ENCODE data around the gene ARGLU1. TPM values are rescaled to one million over a fixed set of nuclear protein-coding genes. Genes with fewer than 3 reads are reported as not detected.
"Not testable (repeated sequence)": the region's sequence is repeated elsewhere in the genome, so short reads cannot be mapped to it uniquely, and the experiment has no call there.

The ARGLU1 gene, protein sequence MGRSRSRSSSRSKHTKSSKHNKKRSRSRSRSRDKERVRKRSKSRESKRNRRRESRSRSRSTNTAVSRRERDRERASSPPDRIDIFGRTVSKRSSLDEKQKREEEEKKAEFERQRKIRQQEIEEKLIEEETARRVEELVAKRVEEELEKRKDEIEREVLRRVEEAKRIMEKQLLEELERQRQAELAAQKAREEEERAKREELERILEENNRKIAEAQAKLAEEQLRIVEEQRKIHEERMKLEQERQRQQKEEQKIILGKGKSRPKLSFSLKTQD
- 36.8 TPM for total RNA-seq
- long read RNA-seq, full-length matches to known transcripts = 61 of 81 reads
- long read RNA-seq, partial matches to known transcripts = 16 of 81 reads
- long read RNA-seq, other reads (novel, unspliced or antisense) = 4 of 81 reads

DNA sequence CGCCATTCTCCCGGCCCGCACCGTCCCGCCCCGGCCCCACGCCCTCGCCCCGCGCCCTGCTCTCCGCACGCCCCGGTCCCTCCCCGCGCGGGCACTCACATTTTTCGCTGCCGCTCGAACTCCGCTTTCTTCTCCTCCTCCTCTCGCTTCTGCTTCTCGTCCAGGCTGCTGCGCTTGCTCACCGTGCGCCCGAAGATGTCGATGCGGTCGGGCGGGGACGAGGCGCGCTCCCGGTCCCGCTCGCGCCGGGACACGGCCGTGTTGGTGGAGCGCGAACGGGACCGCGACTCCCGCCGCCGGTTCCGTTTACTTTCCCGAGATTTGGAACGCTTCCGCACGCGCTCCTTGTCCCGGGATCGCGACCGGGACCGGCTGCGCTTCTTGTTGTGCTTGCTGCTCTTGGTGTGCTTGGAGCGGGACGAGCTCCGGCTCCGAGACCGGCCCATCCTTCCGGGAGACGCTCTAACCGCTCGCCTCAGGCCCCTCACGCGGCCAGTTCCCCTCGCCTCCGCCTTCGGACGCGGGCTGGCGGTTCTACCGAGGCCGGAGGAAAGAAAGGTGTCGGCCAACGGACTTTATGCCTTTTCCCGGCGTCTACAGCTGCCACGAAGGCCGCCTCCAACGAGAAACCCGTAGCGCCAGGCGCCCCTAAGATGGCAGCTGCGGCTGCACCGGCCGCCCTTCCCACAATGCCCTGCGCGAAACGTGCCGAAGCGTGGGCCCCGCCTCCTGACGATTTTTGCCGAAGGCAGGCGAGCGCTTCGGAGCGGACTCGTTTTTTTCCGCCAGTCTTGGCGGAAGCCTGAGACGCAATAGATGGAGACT is at the start of gene ARGLU1:
Gene ARGLU1, minus strand, starts transcription at position 664 of the 825 bp plus-strand sequence. Its CDS starts 218 bp downstream, at position 446.
- DNase-seq (ENCODE audit: low spot score) = peak; percentile 98
- intact Hi-C loops (cut with DNase I) = loop anchor here (10.0 kb wide), 1 partner anchor 347 kb away; no protein-coding TSS in a partner anchor

DNA sequence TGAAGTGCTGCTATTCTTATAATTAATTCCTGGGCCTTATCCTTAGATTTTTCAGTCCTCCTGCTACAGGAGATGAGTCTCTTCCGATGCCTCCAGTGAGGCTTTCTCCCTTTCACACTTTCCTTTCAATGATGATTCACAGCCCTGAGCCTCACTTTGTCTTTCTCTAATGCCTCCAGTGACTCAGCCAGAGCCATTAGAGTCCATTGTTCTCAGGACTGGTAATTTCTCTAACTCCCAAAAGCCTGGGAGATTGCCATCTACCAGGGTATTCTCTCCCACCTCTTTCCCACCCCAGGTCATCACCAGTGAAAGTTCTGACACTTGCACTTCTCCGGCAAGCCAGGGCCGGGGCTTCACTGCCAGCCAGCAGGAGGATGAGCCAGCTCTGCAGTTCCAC is 49.6 kb upstream of the ARGLU1 start:
- intact Hi-C loops (cut with DNase I) = loop anchor here (5.0 kb wide), 1 partner anchor 80 kb away; the partner anchor contains the start of gene EFNB2

DNA sequence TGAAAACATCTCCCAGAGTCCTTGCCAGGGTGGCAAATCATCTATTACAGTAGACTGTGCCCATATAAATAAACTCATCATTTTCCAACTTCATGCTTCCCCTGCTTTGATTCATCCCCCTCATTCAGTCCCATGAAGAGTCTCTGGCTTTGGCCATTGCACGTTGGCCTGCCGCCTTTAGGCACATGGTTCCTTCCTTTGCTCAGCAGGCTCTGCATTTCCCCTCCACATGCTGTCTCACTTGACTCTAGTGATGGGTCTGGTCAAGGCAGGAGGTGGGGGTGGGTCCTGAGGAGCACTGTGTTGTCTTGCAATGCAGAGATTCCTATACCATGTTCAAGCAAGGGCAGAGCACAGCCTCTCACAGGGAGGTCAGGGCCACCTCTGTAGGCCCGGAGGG is 48.8 kb upstream of the ARGLU1 start:
- intact Hi-C loops (cut with DNase I) = loop anchor here (5.0 kb wide), 1 partner anchor 79 kb away; the partner anchor contains the start of gene EFNB2

More for the DNA sequence above, 49.6 kb upstream of the ARGLU1 start:
- DNase-seq (ENCODE audit: low spot score) = no peak

DNA sequence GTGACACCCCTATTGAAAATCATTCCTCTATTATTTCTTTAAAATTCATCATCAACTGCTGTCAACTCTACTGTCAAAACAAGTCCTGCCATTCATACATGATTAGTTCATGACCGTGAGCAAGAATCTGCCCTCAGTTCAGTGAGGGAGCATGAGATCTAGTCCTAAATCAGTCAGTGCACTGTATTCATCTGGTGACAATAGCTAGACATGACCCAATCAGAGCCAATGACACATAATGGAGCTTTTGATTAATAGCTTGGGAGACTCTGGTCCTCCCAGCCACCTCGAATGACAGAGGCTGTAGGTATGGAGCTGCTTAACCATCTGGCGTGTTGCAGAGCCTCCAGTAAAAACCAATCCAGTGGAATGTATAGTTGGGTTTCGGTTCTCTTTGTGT is 46.9 kb upstream of the ARGLU1 start:
- no peak for DNase-seq (ENCODE audit: low spot score)
- intact Hi-C loops (cut with DNase I) = loop anchor here (5.0 kb wide), 1 partner anchor 78 kb away; the partner anchor contains the start of gene EFNB2

More for the DNA sequence above, 48.8 kb upstream of the ARGLU1 start:
- DNase-seq (ENCODE audit: low spot score) = no peak

DNA sequence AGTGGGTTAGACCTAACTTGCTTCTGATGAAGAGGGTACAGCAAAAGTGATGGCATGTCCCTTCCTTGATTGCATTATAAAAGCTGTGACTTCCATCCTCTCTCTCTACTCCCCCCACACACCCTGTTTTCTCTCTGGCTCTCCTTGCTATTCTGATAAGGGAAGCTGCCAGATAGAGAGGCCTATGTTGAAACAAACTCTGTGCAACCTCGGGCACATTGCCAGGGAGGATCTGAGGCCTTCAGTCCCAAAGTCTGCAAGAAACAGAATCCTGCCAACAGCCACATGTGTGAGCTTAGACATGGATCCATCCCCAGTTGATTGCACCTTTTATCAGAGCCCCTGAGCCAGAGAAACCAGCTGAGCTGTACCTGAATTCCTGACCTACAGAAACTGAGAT is 44.8 kb upstream of the ARGLU1 start:
- no peak for DNase-seq (ENCODE audit: low spot score)
- intact Hi-C loops (cut with DNase I) = no loop called here

DNA sequence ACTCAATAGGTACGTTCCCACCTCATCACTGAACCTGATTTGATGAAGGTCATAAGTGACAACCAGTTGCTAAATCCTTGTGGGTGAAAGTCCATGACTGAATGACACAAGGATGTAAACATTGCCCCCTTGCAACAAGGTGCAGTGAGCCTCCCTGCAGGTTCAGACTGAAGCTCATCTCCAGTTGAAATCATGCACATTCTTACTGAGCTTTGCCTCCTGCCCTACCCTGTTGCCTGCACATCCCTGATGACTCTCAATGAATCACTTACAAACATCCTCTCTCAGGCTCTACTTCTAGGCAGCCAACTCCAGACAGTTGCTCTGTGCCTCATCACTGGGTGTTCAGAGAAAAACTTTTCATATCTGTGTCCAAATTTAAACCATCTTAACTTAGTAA is 42.5 kb upstream of the ARGLU1 start:
- intact Hi-C loops (cut with DNase I) = no loop called here

DNA sequence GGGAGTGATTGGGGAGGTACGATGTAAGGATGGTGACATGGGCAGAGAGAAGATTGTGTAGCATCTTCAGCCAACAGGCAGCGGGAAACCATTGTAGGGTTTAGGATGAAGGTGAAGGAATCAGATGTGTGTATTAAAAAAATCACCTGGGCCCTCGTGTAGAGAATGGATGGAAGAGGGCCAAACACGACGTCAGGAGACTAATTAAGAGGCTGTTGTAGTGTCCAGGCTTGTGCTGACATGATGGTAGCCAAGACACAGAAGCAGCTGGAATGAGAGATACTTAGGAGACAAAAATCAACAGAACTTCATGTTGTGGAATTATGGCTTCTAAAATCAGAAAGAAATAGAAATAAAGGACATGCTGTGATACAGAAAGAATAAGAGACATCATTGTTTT is 41.2 kb upstream of the ARGLU1 start:
- no peak for DNase-seq (ENCODE audit: low spot score)
- intact Hi-C loops (cut with DNase I) = no loop called here

More for the DNA sequence above, 42.5 kb upstream of the ARGLU1 start:
- no peak for DNase-seq (ENCODE audit: low spot score)

DNA sequence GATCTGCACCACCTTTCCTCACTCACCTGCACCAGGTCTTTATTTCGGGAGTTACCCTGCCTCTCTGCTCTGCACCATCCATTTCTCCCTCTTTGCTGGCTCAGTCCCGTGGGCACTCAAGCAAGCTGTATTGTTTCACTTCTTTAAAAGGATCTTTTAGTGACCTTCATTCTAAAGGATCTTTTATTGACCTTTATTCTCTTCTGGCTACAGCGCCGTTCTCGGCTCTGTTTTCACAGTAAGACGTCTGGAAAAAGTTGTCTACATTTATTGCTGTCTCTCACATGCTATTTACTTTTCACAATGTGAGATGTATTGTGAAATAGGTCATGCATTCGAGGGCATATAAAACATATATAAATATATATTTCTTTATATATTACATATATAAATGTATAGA is 35.6 kb upstream of the ARGLU1 start:
- no peak for DNase-seq (ENCODE audit: low spot score)
- intact Hi-C loops (cut with DNase I) = no loop called here

DNA sequence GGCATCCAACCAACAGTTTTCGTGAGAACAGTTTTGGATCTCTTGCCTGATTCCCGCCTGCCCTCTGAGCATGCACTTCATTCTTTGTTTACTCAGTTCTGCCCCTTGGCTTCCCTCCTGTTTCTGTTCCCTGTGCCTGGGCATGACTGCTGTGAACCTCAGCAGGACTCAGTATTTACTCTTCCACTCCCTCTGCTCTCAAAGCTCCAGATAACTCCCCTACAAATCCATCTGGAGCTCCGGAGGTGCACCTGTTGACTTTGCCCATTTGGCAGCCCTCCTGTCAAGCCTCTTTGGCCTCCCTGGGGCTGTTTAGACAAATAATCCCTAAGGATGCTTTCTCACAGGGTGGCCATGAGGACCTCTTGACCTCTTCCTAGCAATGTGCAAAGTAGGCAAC is 34.2 kb upstream of the ARGLU1 start:
- no peak for DNase-seq (ENCODE audit: low spot score)

DNA sequence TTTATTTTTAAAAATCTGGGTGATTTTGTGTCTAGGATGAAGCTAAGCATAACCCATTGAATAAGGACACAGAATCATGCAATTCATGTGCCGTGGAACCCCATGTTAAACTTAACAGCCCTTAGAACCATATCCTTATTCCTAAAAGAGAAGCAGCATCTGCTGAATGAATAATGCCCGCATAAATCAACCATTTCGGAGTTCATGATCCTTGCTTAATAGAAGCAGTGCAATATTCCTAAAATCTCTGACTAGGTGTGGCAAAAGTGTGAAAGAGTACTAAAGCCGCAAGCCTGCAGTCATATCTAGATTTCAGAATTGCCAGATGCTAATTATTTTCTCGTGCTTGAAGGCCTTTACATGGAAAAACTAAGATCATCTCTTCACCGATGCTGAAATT is 33.6 kb upstream of the ARGLU1 start:
- intact Hi-C loops (cut with DNase I) = no loop called here

More for the DNA sequence above, 34.2 kb upstream of the ARGLU1 start:
- intact Hi-C loops (cut with DNase I) = no loop called here

DNA sequence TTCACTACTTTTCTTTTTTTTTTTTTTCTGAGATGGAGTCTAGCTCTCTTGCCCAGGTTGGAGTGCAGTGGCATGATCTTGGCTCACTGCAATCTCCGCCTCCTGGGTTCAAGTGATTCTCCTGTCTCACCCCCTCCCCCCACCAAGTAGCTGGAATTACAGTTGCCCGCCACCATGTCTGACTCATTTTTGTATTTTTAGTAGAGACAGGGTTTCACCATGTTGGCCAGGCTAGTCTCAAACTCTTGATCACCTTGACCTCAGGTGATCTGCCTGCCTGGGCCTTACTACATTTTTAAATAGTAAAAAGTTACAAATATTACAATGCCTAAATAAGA is 32.8 kb upstream of the ARGLU1 start:
- intact Hi-C loops (cut with DNase I); DNase-seq (ENCODE audit: low spot score): not testable (repeated sequence)

More for the DNA sequence above, 33.6 kb upstream of the ARGLU1 start:
- DNase-seq (ENCODE audit: low spot score) = no peak

DNA sequence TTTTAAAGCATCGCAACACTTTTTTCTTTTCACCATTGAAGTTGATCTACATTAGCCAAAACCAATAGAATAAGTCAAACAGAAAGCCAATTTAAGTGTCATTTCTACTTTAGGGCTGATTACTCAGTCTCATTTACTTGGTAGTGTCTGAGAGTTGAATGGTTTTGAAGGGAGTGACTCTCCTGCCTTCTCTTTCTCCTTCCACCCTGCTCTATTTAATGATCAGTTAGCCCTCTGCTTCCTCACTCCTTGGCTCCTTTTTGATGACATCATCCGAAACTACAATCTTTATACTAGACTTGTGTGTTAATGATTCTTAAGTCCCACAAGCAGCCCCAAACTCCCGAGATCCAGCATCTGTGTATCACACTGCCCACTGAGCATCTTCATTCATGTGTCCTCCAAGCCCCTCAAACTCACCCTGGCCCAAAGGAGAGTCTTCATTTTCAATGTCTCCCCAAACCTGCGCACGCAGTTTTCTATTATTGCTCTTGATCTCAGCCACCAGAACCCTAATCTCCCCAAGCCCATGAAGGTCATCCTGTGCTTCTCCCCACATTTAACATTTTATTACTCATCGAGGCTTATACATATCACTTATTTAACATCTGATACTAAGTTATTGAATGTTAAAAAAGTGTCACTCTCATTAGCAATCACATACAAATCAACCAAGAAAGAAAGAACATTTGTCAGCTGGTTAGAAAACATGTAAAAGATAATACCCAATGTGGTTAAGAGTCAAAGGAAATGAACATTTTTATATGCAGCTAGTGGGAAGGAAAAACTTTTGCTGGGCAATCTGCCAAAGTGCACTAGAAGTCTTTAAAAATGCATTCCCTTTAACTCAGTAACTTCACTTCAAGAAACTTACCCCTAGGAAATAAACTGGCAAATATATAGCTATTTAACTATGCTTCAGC is 32.2 kb upstream of the ARGLU1 start:
- intact Hi-C loops (cut with DNase I) = no loop called here
- DNase-seq (ENCODE audit: low spot score) = no peak

DNA sequence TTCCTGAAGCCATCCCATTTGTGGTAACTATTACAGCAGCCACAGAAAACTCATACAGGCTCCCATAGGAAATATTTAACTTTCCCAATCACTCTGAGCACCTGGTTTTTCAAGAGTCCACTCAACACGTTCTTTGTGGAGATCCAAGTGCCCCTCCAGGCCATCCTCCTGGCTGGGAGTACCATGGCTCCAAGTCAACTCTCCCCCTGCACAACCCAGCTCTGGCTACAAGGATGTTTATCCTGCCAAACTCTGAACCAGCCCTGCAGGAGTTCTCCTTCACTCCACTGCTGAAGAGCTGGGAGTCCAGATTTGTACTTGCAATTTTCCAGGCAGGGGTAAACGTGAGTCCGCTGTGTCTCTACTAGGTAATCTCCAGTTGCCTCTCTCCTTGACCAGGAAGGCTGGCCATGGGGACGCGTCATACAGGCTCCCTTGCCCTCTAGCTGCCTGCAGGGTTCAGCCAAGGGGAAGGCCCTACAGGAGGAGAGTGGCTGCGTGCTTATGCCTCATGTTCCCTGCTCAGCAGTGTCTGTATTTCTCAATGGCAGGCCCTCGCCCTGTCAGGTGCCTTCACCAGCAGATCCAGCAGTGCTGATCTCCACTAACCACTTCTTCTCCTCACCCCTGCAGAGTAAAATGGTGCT is 29.9 kb upstream of the ARGLU1 start:
- intact Hi-C loops (cut with DNase I) = no loop called here

DNA sequence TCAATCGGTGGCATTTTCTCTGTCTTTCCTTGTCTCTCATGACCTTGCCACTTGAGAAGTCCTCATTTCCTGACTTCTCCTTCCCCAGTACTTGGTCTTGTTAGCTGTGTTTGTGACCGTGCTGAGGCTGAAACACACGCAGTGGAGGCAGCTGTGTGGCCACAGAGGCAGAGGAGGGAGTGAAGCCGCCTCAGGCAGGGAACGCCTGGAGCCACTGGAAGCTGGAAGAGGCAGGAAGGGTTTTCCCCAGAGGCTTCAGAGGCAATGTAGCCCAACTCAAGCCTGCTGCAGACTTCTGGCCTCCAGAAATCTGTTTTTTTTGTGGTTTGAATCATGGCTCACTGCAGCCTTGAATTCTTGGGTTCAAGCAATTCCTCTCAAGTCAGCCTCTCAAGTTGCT is 29.2 kb upstream of the ARGLU1 start:
- intact Hi-C loops (cut with DNase I) = no loop called here
- DNase-seq (ENCODE audit: low spot score) = no peak

More for the DNA sequence above, 29.9 kb upstream of the ARGLU1 start:
- DNase-seq (ENCODE audit: low spot score) = no peak

DNA sequence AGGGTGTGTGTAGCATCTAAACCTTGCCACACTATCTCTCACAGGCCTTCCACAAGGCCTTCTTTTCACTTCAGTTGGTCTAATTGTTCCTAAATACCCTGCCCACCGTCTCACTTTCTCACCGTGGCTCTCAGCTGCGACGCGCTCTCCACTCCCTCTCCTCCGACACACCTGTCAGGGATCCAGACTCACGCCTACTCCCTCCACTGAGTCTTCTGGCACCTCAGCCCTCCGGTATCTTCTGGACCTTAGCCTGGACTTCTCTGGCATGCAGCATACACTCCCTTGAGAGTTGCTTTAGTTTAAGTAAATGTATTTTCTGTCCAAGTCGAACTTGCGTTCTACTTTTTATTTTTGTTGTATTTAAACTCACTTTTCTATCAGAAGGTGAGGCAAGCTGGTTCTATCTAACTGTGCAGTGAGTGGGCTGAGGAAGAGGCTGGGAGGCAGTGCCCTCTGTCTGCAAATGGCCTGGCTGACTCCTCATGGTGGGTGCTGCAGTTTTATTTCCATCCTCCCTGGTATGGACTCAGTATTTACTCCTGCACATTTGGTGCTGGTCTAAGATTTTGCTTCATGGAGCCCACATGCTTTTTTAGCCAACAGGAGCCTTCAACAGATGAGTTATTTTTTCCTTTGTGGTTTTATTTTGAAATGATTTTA is 28.5 kb upstream of the ARGLU1 start:
- intact Hi-C loops (cut with DNase I) = no loop called here
- no peak for DNase-seq (ENCODE audit: low spot score)

DNA sequence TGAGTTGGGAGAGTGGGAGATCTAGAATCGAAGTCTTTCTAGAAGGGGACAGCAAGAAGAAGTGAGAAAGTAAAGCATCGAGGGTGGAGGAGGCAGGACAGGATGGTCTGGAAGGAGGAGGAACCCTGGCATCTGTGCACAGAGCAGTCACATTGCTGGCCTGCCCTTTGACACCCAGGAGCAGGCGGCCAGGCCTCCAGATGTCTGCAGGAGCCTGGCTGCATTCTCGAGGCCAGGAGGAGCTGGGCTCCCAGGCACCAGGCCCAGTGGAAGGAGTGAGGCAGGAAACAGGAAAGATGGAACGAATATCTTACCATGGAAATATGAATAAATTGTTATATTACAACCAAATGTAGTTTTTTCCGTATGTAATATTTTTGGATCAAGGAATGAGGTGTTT is 27.7 kb upstream of the ARGLU1 start:
- DNase-seq (ENCODE audit: low spot score) = no peak
- intact Hi-C loops (cut with DNase I) = no loop called here

DNA sequence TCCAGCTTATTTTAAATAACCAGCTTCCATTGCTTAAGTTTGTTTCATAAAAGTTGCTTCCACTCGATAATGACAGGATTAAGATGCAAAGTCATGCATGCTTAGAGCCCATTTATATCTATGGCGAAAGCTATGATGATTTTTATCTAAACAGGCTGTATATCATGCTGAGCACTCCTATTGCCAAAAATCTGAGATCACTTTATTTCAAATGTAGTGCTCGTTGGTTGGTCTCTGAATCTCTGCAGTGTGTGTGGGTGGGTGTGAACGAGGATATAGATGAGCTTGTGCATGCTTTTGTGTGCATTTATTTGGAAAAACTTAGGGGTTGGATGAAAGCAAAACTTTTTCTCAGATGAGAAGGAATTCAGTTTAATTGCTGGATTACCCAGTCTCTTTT is 27.0 kb upstream of the ARGLU1 start:
- intact Hi-C loops (cut with DNase I) = no loop called here
- DNase-seq (ENCODE audit: low spot score) = no peak

DNA sequence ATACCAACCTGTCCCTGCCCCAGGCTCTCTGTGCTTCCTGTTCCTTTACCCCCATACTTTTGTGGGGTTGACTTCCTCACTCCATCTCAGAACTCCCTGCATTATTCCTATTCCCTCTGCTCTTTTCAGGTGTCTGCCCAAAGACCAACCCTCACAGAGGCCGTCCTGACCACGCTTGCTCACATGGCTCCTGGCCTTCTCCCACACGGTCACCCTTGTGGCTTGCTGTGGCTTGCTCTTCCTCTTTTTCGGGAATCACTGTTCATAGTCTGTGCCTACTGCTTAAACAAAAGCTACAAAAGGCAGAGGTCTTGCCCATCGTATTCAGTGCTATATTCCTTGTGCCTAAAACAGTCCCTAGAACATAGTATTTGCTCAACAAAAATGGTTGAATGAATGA is 25.2 kb upstream of the ARGLU1 start:
- no peak for DNase-seq (ENCODE audit: low spot score)
- intact Hi-C loops (cut with DNase I) = no loop called here

All from cardiac septum (tissue), 1 donor.